Hippocampal formation (tissue), 2 donors: Measurements from ENCODE around the gene SH3RF1.

Experiments
- DNase-seq, 2 donors: peaks; one replicate each; lab custom pipeline; 2025; lab: John Stamatoyannopoulos, UW

Gene SH3RF1

GRCh38 chr4:169103966-169104412 lies 166.8 kb downstream of the SH3RF1 start:
- DNase-seq, result no peak

- no peak for DNase-seq
Measured at GRCh38 chr4:169102026-169102425, 168.7 kb downstream of the SH3RF1 start.

- DNase-seq, result no peak
Measured at GRCh38 chr4:169100670-169101101, 170.1 kb downstream of the SH3RF1 start.

DNA sequence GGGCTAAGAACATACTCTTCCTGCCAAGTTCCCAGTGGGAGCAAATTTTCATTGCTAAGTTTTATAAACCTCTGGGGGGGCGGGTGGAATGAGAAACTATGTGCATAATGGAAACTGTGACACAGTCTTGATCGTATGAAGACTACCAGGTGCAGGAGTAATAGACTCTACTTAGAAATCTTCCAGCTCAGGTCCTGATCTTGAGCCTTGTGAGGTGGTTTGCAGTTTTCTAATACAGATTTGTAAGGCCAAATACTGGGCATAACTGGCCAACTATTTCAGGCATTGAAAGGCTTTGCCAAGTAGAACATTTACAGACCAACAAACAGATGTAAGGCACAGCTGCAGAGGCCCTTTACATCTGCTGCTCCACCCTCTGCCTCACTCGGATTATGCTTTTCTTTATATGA lies 171.0 kb downstream of the SH3RF1 start:
- no peak for DNase-seq

- DNase-seq, result no peak
Measured at GRCh38 chr4:169098969-169099690, 171.6 kb downstream of the SH3RF1 start.

- DNase-seq, result no peak
Measured at GRCh38 chr4:169098532-169098931, 172.2 kb downstream of the SH3RF1 start.

- no peak for DNase-seq
Measured at GRCh38 chr4:169098054-169098497, 172.7 kb downstream of the SH3RF1 start.

DNA sequence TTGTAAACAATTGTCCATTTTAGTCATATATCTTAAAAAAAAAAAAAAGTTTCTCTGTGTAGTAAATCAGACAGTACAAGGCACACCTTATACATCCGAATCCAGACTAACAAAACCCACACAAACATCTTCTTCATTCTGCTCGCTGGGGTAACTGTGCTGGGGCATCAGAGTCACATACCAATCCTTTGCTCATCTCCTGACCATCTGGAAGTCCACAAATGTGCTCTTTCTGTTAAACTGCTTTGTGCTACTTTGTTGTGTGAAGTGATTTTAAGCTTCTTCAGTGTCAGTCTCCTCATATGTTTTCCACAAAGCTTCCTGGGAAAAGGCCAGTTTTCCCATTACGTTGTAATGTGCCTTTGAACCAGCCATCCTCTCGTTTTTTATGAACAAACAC lies 174.5 kb downstream of the SH3RF1 start:
- no peak for DNase-seq

GRCh38 chr4:169094656-169095231 lies 176.0 kb downstream of the SH3RF1 start:
- no peak for DNase-seq

DNA sequence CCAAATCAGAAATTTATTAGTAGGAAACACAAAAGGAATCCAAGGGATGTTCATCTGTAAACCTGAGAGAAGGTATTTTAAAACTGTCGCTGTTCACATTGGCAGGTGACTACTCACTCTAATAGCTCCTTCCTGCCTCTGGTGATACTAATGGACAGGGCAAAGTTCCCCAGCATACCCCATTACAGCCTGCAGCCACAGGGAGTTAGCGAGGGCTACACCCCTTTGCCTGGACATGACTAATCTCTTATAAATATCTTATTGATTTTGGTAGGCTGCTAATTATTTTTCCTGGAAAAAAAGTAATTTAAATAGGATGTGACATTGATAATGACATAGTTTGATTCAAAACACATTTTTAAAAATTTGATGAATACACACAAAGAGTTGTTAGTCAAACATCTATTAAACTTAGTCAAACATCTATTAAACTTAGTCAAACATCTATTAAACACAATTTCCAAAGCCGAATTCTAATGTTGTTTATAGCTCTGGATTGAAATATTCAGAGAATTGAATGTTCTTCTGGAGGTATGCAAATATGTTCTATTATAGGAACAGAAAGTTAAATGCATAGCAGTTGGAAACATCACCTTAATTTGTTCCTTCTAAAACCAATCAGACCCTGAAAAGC lies 177.8 kb downstream of the SH3RF1 start:
- DNase-seq, result no peak

- no peak for DNase-seq
Measured at GRCh38 chr4:169090484-169091215, 180.1 kb downstream of the SH3RF1 start.

DNA sequence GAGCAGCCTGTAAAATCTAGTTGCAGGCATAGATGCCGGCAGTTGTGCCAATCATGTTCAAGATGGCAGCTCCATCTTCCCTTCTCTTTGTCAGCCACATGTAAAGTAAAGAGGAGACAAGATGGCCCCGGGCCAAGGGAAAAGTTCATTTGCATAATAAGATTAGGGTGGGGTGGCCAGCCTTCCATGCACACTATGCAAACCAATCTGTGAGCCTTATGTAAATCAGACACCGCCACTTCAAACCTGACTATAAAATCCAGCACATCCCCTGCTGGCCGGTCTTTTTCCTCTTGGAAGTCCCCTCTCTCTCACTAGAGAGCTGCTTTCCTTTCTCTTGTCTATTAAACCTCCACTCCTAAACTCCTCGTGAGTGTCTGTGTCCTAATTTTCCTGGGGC lies 181.8 kb downstream of the SH3RF1 start:
- DNase-seq, result no peak

DNA sequence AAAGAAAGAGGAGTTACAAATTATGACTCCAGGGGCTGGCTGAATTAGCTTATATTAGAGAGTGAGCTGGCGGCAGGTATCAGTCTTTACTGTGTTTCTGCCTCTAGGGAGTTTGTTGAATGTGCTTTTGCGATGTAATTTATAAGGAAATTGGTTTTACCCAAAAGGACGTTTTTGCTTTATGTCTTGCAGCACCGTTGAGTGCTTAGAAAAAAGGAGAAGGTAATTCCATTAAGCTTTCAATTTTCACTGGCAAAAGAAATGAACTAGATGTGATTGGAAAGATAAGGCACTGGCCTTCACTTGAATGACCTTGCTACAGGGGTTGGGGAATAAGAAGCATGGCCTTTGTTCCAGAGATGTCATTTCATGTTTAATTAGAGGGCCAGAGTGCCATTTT lies 185.8 kb downstream of the SH3RF1 start:
- no peak for DNase-seq

DNA sequence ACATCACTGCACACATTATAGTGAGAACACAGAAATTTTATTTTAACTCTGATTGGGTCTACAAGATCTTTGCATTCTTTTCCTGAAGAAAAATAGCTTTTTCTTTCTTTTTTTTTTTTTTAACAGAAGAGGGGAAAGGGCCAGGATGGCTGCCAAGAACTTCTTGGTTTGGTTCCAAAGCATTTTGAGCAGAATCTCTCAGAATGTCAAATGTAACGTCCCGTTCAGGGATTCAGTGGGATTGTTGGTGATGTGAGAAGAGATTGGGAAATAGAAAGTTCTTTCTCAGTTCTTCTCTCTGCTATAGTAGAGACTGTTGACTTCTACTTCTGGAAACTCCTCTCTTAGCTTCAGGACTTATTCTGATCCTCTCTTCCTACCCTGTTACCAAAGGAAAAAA lies 189.8 kb downstream of the SH3RF1 start:
- DNase-seq, result no peak

DNA sequence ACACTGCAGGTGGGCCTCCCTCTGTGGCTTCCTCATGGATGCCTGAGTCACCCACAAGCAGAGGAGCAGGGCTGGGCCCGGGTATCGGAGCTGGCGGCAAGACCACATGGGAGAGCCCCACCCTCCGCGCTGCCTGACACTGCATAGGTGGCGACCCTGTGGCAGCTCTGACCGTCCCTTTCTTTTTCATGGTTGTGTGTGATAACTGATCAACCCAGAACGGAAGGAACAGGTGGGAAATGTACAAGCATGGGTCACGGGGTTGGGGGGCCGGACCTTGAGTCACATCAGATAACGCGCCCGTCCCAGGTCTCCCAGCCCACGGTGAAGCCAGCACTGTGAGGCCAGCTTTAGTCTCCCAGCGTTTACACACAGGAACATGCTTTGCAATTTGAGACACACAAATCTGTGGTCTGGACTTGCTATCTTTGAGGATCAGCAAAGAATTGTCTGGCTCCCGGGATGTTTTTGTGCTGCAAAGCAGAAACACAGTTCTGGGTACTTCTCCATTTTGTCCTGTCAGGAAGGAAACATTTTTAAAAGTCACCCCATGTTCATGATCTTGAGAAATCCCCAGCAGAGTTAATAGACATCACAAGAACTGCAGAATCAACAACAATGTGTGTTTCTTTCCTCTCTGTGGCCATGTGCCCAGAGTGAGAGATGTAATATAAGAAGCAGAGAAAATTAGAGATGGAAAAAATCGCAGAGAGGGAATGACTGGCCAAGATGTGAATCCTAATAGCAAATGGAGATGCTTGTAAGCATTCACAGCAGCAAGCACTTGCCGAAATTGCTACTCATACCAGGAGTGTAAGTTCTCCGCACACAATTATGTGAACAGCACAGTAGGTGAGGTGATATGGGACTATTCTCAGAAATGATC lies 190.6 kb downstream of the SH3RF1 start:
- peak in 1 of 2 donors; percentile 53 for DNase-seq

- DNase-seq, result no peak
Measured at GRCh38 chr4:169074117-169074516, 196.6 kb downstream of the SH3RF1 start.

DNA sequence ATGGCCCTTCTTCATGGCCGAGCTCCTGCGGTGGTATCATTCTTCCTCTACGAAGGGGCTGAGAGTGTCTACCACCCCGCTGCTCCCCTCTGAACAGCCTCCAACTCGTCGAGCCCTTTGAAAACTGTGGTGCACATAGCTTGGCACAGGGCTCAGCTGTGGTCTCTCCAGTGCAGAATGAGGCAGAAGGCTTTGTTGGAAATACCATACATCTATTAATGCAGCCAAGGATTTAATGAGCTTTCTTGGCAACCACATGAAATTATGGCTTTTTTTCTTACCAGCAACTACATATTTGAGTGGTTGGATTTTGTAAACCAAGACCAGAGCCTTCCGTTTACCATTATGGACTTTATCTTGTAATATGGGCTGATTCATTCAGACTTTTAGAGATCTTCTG lies 199.0 kb downstream of the SH3RF1 start:
- DNase-seq, result no peak

DNA sequence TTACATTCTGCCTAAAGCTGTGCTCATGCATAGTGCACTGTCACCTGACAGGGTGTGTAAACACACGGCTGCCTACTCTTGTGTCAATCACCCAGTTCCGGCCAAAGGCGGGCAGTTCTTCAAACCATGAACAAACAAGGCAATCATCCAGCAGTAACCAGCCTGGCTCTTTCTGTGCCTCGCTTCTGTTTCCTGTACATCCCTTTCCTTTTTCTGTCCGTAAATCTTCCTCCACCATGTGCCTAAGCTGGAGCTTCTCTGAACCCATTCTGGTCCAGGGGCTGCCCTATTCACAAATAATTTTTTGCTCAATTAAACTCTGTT lies 199.9 kb downstream of the SH3RF1 start:
- DNase-seq, result no peak

DNA sequence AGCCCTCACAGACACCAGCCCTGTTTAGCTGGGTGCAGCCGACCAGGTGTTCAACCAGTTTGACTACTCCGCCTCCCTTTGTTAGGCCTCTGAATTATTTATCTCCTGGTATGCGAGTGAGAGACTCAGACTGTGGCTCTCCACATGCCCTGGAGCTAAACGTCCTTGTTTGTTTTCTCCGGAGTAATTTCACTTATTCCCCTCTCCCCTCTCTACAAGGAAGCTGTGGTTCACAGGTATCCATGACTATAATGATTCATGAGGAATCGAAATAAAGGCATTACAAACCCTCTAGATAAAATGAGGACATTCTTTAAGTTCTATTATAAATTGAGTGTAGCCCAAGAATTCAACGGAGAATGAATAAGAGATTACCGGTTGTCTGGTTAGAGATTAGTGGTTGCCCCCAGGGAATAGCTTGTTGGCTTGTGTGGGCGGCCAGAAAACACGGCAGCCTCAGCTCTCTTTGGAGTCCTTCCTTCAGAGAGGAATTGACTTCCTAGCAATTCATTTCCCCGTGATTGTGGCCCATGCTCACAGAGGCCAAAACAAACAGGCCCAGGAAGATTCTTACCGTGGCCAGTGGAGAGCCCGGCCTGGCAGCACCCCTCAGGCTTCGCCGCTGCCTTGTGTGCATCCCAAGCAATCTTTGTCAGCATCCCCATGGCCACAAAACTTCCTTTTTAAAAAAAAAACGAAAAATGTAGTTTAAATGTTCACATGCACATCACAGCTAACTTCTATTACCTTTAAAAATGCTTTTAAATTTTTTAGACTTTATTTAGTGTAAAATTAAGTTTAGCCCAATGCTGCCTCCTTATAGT lies 200.5 kb downstream of the SH3RF1 start:
- no peak for DNase-seq

- DNase-seq, result no peak
Measured at GRCh38 chr4:169068423-169068822, 202.3 kb downstream of the SH3RF1 start.

- no peak for DNase-seq
Measured at GRCh38 chr4:169066934-169067333, 203.8 kb downstream of the SH3RF1 start.
